Rectal smooth muscle tissue (tissue), 1 donor: Measurements from ENCODE around the gene BHLHE40.

Source experiments
- H3K27ac ChIP-seq: one replicate; pipeline ENCODE4 v1.7.0; 2013; ENCODE audit warnings: low read depth, low read length, inconsistent platforms
- H3K27me3 ChIP-seq: one replicate; pipeline ENCODE4 v1.7.0; 2013; ENCODE audit warnings: low read length; ENCODE audit not compliant: control insufficient read depth, insufficient read depth
- H3K36me3 ChIP-seq: one replicate; pipeline ENCODE4 v1.7.0; 2013; ENCODE audit warnings: low read length; ENCODE audit not compliant: control insufficient read depth, insufficient read depth
- H3K4me1 ChIP-seq: one replicate; pipeline ENCODE4 v1.7.0; 2013; ENCODE audit warnings: low read length; ENCODE audit not compliant: control insufficient read depth, insufficient read depth
- H3K4me3 ChIP-seq: one replicate; pipeline ENCODE4 v1.7.0; 2013; ENCODE audit warnings: low read length
- H3K9ac ChIP-seq: one replicate; pipeline ENCODE4 v1.7.0; 2013; ENCODE audit warnings: low read length

Gene BHLHE40

DNA sequence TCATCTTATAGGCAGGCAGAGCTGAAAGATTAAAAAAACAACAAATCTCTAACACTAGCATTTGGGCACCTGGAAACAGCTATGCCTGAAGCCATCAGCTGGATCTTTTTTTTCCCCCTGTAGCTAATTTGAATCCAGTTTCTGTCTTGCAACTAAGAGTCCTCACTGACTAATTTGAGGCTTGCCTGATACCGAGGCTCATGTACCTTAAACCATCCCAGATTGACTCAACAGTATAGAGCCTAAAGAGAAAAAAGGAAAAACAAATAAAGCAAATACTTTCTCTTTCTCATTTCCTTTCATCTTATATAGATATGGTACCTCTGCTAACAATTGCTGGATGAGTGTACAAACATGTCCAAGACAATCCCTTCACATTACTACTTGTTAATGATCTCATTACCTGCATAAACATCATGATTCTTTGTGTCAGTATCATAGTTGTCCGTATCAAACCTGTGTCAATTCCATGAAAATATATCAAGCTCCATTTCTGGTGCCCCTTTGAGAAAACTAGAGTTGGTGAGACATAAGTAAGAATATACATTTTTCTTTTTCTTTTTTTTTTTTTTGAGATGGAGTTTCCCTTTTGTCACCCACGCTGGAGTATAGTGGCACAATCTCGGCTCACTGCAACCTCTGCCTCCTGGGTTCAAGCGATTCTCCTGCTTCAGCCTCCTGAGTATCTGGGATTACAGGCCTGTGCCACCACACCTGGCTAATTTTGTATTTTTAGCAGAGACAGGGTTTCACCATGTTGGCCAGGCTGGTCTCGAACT lies 43.1 kb downstream of the BHLHE40 start:
- H3K4me1 ChIP-seq: no peaks in the 10 kb centered on the region
- no peak overlapping the region for H3K4me3 ChIP-seq
- H3K27ac ChIP-seq: no peak overlapping the region
- no peaks in the 10 kb centered on the region for H3K27me3 ChIP-seq
- H3K9ac ChIP-seq: no peak overlapping the region
- H3K36me3 ChIP-seq: no peaks in the 10 kb centered on the region

- Histone ChIP-seq H3K9ac (no peak overlapping the region), H3K27me3 (no peaks in the 10 kb centered on the region), H3K4me3 (no peak overlapping the region), H3K27ac (peak overlapping the region; percentile 17), H3K4me1 (no peaks in the 10 kb centered on the region), H3K36me3 (no peaks in the 10 kb centered on the region)
Observed at GRCh38 chr3:5022966-5023776, 43.9 kb downstream of the BHLHE40 start.

GRCh38 chr3:5023777-5024346 lies 44.6 kb downstream of the BHLHE40 start:
- Histone ChIP-seq H3K9ac (no peak overlapping the region), H3K36me3 (no peaks in the 10 kb centered on the region), H3K27ac (no peak overlapping the region)

DNA sequence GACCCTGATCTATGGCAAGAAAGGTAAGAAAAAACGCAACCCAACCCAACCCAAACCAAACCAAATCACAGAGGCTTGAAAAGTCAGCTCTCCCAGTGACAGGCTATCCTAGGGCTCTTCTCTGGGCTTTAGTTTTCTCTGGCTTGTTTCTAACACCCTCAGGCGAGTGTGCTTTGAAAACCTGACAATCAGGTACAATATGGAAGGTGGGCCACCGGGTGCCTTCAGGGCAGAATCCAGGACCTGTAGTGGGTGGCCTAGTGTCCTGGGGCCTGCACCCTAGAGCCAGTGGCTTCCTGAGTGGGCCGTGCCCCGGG lies 46.8 kb downstream of the BHLHE40 start:
- Histone ChIP-seq H3K9ac (no peak overlapping the region), H3K36me3 (no peaks in the 10 kb centered on the region), H3K27ac (peak overlapping the region; percentile 52), H3K4me1 (no peaks in the 10 kb centered on the region), H3K4me3 (no peak overlapping the region), H3K27me3 (no peaks in the 10 kb centered on the region)

More at GRCh38 chr3:5023777-5024346, 44.6 kb downstream of the BHLHE40 start:
- Histone ChIP-seq H3K4me1 (no peaks in the 10 kb centered on the region), H3K4me3 (no peak overlapping the region), H3K27me3 (no peaks in the 10 kb centered on the region)

DNA sequence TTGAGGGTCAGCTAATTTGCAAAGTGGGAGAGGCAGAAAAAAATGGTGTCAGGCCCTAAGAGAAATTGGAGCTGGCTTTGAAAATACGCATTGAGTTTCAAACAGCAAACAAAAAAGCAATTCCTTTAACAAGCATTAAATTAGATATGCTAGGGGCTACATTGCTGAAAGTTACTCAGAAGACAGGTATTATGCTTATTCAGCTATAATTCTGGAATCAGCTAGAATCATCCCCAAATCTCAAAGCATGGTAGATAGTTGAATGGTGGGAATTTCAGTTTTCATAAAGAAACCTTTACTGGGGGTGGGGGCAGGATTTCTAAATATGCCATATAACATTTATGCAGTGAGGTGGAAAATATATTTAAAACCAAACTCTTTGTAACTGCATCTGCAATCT lies 50.5 kb downstream of the BHLHE40 start:
- Histone ChIP-seq H3K36me3 (no peaks in the 10 kb centered on the region), H3K9ac (no peak overlapping the region), H3K4me3 (no peak overlapping the region), H3K4me1 (no peaks in the 10 kb centered on the region), H3K27me3 (no peaks in the 10 kb centered on the region), H3K27ac (no peak overlapping the region)

DNA sequence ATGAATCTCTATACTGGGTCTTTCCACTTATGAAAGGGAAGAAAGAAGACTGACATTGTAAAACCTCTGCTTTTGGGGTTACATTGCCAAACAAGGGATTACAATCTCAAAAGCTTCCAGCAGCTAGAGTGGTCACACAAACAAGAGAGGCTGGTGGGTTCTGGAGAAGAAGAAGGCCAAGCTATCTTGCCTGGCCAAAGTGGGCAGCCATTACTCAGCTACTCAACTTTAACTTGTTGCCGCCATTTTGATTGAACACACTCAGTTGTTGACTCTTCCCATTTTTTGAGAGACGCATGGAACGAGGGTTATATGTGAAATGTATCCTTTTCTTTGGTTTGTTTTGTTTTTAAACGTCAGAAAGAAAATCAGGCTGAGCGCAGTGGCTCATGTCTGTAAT lies 50.9 kb downstream of the BHLHE40 start:
- no peaks in the 10 kb centered on the region for H3K4me1 ChIP-seq
- H3K36me3 ChIP-seq: no peaks in the 10 kb centered on the region
- H3K9ac ChIP-seq: no peak overlapping the region
- H3K27ac ChIP-seq: no peak overlapping the region
- H3K27me3 ChIP-seq: no peaks in the 10 kb centered on the region
- H3K4me3 ChIP-seq: no peak overlapping the region

GRCh38 chr3:5032844-5033243 lies 53.6 kb downstream of the BHLHE40 start:
- H3K4me1 ChIP-seq: no peaks in the 10 kb centered on the region
- H3K27ac ChIP-seq: no peak overlapping the region
- H3K4me3 ChIP-seq: no peak overlapping the region
- H3K36me3 ChIP-seq: no peaks in the 10 kb centered on the region
- no peak overlapping the region for H3K9ac ChIP-seq
- H3K27me3 ChIP-seq: no peaks in the 10 kb centered on the region
